Measurements from ENCODE around the gene STK11IP.

The STK11IP gene

GRCh38 chr2:219616550-219616949, 18.9 kb downstream of the STK11IP start:
- DNase-seq (ENCODE audit: low read depth), result no peak

DNA sequence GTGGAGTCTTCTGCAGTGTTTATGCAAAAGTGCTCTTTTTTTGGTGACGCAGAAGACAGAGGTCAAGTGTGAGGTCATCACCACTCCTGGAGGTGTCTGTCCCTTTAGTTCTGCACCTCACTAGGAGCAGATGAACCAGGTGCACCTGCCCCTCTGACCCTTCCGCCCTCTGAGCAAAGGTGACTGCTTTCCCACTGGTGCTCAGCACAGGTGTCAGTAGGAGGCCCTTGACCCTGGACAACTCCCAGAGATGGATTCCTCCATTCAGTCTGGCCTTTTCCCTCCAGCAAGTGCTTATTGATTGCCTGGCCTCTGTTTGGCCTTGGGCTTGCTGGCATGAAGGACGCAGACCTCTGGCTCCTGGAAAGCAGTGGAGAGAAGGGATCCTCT, 21.1 kb downstream of the STK11IP start:
- no peak for DNase-seq (ENCODE audit: low read depth)

DNA sequence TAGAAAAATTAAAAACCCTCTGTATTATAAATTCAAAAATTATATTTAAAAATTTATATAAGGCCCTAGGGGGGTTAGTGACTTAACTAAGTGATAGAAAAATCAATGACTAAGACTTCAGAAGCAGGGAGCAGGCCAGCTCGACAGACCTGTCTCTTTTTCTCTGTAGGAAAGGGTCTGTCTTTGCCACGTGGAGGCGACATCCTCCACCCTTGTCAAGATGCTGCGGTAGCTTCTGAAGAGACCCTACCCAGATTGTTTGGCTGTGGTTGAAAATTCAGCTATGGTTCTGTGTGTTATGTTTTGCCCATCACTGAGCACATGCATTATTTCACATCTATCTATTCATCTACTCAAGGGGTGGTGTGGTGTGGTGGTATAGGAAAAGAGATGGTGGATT, 21.6 kb downstream of the STK11IP start:
- no peak for DNase-seq (ENCODE audit: low read depth)

- DNase-seq (ENCODE audit: low read depth), result no peak
Measured at GRCh38 chr2:219620546-219620945, 22.9 kb downstream of the STK11IP start.

DNA sequence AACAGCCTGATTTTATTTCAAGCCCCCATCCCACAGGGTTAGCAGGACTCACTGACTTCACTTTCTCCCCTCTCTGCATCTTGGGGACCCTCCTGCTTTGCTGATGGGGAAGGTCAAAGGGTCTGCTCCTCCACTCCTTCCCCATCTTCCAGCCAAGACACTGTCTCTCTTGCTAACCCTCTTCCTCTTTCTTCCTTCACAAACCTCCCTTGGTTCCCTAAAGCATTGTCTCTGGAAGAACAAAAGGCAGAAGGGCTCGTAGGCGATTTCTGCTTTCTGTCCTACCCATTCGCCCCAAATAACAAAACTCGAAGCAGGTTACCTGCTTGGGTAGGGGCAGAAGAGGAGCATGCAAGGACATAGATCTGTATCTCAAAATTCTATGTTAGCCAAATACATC, 24.3 kb downstream of the STK11IP start:
- no peak for DNase-seq (ENCODE audit: low read depth)

DNA sequence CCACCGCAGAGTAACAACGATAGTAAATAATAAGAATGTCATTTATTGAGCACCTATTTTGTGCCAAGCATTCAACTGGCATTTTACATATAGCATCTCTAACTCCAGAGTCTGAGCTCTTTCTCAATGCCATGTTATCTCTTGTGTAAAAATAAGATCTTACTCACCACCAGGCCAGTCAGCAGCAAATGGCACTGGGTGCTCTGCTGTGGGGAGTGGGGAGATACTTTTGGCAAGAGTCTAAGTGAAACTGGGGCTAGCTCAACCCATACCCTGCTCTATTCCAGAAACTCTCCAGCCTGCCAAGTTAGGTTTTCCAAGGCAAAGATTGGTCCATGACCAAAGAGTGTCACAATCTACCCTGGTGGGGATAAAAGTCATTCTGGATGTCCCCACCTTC, 24.8 kb downstream of the STK11IP start:
- no peak for DNase-seq (ENCODE audit: low read depth)

DNA sequence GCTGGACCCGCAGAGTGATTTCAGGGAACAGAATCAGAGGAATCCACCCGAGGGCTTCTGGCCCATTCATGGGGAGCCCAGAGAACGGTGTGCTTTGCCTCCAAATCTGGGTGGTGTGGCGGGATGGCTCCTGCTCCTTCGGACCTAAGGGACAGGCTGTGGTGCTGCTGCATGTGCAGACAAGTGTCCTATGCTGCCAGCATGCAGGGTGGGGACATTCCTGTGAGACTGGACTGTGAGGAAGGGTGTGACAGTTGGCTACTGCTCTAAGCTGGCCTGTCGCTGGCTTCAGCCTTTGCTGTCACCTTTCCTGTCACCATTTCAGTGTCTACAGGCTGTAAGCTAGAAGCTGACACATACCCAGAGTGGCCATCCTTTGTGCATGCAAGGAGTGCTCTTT, 26.9 kb downstream of the STK11IP start:
- no peak for DNase-seq (ENCODE audit: low read depth)

DNA sequence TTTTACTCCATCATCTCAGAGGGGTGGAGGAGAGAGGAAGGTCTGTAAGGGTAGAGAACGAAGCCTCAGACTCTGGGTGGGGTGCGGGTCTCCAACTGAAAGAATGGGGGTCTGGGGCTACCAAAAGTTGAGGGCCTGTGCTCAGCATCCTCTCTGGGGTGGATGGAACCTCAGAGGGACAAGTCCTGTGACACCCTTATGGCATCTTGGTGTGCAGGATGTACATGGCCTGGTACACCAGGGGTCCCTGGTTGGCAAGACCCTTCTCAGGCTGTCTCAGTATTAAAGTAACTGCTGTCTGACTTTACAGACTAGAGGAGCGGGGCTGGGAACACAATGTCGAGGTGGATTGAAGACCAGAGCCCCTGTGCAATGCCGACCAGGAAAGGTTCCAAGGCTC, 27.5 kb downstream of the STK11IP start:
- no peak for DNase-seq (ENCODE audit: low read depth)

- DNase-seq (ENCODE audit: low read depth), result no peak
Measured at GRCh38 chr2:219626540-219626939, 28.9 kb downstream of the STK11IP start.

GRCh38 chr2:219627103-219628100, 29.7 kb downstream of the STK11IP start, which contains the start of gene SLC4A3:
SLC4A3 (plus strand) TSS chr2:219627630; CDS start chr2:219627993, 363 bp downstream.
- no peak for DNase-seq (ENCODE audit: low read depth)

- no peak for DNase-seq (ENCODE audit: low read depth)
Measured at GRCh38 chr2:219628235-219628985, 30.8 kb downstream of the STK11IP start.

GRCh38 chr2:219628986-219629901, 31.6 kb downstream of the STK11IP start:
- no peak for DNase-seq (ENCODE audit: low read depth)

DNA sequence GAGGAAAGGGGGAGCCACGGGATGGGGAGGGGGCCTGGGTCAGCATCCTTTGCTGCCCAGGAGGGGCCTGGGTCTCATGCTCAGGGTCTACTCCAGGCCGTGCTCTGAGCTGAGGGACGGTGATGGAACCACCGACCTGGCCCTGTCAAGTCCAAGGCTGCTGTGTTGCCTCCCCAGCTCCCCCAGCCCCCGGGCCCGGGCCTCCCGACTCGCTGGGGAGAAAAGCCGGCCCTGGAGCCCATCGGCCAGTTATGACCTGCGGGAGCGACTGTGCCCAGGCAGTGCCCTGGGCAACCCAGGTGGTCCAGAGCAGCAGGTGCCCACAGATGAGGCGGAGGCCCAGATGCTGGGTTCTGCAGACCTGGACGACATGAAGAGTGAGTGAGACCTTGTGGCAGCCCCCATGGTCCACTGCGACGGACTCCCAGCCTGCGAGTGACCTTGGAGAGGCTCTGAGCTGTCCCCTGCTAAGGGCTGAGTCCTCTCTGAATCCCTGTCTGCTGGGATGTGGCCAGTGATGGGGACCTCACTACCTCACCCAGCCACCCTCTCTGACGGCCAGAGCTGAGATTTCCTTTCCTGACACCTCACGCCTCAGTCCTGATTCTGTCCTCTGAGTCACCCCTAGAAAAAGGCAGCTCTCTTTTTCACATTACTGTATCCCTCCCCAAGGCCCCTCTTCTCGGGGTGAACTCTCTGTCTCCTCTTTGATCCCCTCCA, 32.5 kb downstream of the STK11IP start:
- DNase-seq (ENCODE audit: low read depth), result no peak

DNA sequence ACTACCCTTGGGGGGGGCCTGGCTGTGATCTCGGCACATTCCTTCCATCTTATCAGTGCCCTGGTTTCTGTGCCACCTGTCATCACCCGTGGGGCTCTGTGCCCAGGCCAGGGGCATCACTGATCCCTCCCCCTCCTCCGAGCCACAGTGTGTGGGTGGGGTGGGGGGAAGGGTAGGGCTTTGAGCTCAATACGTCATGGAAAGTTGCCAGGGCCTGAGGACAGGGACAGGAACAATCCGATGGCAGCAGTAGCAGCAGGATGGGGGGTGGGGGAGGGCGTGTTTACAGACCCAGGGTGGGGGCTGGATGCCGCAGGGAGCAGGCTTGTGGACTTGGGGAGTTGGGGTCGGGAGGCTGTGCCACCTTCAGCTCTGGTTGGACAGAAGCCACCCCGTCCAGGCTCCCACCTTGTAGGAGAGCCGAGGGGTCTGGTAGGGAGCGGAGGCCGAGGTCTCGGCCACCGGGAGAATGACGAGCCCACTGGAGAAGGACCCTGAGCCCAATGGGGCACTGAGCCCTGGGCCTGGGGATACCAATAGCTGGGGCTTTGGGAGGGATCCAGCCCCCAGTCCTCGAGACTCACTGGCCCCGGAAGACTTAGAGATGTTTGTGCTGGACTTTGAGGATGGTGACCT, 33.2 kb downstream of the STK11IP start:
- no peak for DNase-seq (ENCODE audit: low read depth)

DNA sequence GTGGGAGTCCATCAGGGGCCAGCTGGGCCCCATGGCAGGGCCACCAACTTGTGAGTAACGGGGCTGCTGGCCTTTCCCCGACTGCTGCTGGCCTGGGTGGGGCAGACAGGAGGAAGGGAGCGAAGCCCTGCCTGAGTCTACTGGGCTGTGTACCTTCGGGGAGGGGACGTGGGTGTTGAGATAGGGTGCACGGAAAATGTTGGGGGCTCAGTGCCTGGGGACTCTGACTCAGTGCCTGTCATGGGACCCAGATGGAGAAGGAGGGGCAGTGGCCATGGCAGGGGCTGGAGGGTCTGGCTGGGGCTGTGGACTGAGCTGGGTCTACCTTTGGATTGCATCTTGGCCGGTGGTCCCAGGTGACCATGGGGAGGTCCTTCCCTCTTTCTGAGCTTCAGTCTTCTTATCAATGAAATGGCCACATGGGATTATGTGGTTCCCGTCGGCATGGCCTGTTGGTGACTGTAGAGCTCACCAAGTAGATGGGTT, 33.8 kb downstream of the STK11IP start:
- DNase-seq (ENCODE audit: low read depth), result no peak

- no peak for DNase-seq (ENCODE audit: low read depth)
Measured at GRCh38 chr2:219631904-219632759, 34.5 kb downstream of the STK11IP start.

DNA sequence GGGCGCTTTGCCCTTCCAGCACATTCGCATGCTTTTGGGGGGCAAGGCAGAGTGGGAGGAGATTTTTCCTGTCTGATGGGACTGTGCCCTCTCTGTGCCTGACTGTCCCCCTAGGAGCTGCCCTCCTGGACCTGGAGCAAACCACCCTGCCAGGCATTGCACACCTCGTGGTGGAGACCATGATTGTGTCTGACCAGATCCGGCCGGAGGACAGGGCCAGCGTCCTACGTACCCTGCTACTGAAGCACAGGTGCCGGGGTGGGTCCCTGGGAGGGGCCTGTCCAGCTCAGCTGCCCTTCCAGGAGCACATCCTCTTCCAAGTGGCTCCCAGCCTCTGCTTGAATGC, 35.1 kb downstream of the STK11IP start:
- DNase-seq (ENCODE audit: low read depth), result no peak

DNA sequence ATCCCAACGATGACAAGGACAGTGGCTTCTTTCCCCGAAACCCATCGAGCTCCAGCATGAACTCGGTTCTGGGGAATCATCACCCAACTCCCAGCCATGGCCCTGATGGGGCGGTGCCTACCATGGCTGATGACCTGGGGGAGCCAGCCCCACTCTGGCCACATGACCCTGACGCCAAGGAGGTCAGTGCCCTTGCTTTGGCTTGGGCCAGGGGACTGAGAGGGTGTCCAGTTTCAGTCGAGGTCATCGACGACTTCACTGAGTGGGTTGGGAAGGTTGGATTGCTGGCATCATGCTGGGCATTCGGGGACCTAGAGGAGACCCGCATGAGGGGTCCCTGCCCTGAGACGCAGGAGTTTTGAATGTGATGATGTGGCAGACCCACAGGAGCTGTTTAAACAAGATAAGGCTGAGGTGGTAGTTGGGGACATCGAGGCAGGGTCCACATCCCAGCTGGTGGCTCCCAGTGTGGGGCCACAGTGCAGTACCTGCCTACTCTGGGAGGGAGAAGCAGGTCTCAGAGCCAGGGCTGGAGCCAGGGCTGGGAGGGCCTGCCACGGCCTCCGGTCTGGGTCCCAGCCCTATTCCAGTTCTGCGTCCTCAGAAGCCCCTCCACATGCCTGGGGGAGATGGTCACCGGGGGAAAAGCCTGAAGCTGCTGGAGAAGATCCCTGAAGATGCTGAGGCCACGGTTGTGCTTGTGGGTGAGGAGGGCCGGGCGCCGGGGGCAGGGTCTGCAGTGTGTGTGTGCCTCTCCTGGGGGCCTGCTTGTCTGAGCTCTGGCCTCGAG, 35.8 kb downstream of the STK11IP start:
- DNase-seq (ENCODE audit: low read depth), result no peak

All from GM04503 (cell line).